Measurements from ENCODE around the gene OR1J2.
A peak's percentile ranks its signal among the peaks of the same experiment; 100 is the strongest.

The OR1J2 gene

DNA sequence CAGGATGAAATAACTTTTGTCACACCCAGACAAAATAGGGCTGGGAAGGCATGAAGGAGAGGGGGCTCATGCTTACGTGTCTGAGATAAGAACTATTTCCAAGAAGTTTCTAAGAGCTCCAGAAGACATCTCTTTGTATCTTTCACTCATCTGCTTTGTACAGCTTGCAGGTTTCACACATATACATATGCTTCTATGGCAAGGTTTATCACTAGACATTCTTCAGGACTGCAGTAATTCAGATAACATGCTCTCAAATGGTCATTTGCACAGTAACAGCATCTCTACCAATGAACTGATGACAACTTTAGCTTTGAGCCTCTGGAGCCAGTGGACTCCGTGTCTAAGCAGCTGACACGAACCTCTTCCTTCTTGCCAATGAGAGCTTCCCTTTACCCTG is 36.0 kb upstream of the OR1J2 start:
- no peaks in the 10 kb centered on the region for H3K9me3 ChIP-seq
- no peaks in the 10 kb centered on the region for H3K4me1 ChIP-seq

DNA sequence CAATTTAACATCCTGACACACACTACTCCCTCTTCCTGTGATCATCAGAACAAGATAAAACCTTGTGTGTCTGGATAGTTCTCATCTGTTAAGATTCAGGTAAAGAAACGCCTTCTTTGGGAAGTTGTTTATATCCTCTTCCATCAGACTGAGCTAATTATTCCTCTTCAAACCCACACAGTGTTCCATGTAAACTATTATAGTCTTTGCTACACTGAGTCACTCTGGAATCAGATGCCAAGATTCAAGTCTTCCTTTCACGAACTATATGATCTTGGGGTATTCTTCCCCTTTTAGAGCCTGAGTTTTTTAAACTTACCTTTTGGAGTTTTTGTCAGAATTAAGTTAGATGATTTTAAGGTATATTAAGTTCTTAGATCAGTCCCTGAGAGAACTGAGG is 34.9 kb upstream of the OR1J2 start:
- Histone ChIP-seq H3K9me3 (no peaks in the 10 kb centered on the region), H3K36me3 (no peaks in the 10 kb centered on the region), H3K27me3 (peaks cover 13% of the 10 kb centered on the region), H3K4me1 (no peaks in the 10 kb centered on the region), H3K4me3 (ENCODE audit: low read depth, low read length) (no peak overlapping the region)
- no peak for DNase-seq
- TF ChIP-seq, protein P1, sequence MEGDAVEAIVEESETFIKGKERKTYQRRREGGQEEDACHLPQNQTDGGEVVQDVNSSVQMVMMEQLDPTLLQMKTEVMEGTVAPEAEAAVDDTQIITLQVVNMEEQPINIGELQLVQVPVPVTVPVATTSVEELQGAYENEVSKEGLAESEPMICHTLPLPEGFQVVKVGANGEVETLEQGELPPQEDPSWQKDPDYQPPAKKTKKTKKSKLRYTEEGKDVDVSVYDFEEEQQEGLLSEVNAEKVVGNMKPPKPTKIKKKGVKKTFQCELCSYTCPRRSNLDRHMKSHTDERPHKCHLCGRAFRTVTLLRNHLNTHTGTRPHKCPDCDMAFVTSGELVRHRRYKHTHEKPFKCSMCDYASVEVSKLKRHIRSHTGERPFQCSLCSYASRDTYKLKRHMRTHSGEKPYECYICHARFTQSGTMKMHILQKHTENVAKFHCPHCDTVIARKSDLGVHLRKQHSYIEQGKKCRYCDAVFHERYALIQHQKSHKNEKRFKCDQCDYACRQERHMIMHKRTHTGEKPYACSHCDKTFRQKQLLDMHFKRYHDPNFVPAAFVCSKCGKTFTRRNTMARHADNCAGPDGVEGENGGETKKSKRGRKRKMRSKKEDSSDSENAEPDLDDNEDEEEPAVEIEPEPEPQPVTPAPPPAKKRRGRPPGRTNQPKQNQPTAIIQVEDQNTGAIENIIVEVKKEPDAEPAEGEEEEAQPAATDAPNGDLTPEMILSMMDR (IDR thresholded peaks at IDR 0.05; ENCODE audit: low read depth, low read length): no peak

More for the DNA sequence above, 36.0 kb upstream of the OR1J2 start:
- Histone ChIP-seq H3K36me3 (no peaks in the 10 kb centered on the region), H3K27me3 (peaks cover 10% of the 10 kb centered on the region), H3K4me3 (ENCODE audit: low read depth, low read length) (no peak overlapping the region)
- TF ChIP-seq, protein P1 (IDR thresholded peaks at IDR 0.05; ENCODE audit: low read depth, low read length): no peak
- no peak for DNase-seq

DNA sequence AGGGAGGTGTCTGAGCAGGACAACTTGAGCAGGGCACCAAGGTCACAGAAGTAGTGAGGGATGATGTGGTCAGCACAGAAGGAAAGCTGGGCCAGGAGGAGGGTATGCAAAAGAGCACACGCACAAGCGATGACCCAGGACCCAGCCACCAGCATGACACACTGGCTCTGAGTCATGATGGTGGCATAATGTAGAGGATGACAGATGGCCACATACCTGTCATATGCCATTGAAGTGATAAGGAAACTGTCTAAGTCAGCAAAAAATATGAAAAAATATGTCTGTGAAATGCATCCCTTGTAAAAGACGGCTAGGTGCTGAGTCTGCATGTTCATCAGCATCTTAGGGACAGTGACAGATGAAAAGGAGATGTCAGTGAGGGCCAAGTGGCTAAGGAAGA is 33.3 kb upstream of the OR1J2 start:
- TF ChIP-seq, protein P1 (IDR thresholded peaks at IDR 0.05; ENCODE audit: low read depth, low read length): no peak
- Histone ChIP-seq H3K4me3 (ENCODE audit: low read depth, low read length) (no peak overlapping the region), H3K9me3 (no peaks in the 10 kb centered on the region), H3K36me3 (no peaks in the 10 kb centered on the region), H3K27me3 (peaks cover 13% of the 10 kb centered on the region), H3K4me1 (no peaks in the 10 kb centered on the region)
- DNase-seq: no peak

DNA sequence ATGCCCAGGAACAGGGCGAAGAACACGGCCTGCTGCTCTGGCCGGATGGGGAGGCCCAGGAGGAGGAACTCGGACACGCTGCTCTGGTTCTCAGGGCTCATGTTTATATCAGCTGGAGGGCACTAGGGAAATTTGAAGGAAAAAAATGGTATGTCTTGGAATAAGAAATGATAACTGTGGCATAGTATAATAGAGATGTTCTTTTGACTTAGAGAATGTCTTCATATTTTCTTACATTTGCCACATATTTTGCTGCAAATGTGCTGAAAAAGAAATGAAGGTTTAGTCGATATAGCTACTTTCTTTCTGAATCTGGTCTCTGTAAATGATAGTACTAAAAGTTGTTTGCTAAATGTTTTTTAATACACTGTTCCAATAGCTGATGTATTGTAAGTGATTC is 32.8 kb upstream of the OR1J2 start, which contains the start of gene OR1J1:
Gene OR1J1 (minus strand): TSS at position 101 of the 400 bp plus-strand sequence. CDS start 0 bp downstream, at position 101.
- H3K27me3 ChIP-seq: peaks cover 13% of the 10 kb centered on the region
- H3K4me1 ChIP-seq: no peaks in the 10 kb centered on the region
- no peak for DNase-seq
- H3K4me3 ChIP-seq (ENCODE audit: low read depth, low read length): no peak within 1 kb of the TSS
- no peaks in the 10 kb centered on the region for H3K36me3 ChIP-seq
- TF ChIP-seq, protein P1 (IDR thresholded peaks at IDR 0.05; ENCODE audit: low read depth, low read length): no peak
- H3K9me3 ChIP-seq: no peaks in the 10 kb centered on the region

DNA sequence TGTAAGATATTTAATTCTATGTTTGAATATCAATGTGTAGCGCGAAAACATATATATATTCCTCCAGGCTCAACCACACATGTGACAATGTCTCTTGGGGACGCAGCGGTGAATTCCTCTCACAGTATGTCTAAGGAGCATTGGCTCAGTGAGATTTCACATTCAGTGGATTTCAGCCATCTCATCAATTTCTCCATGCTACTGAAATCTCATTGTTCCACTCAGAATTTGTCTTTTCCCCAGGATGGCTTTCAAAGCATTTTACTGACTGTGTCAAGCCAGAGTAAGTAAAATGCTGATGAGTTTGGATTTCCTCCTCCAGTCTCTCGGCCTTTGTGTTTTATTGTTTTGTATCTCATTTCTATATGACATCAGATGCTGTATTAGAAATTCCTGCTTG is 31.5 kb upstream of the OR1J2 start:
- no peaks in the 10 kb centered on the region for H3K36me3 ChIP-seq

DNA sequence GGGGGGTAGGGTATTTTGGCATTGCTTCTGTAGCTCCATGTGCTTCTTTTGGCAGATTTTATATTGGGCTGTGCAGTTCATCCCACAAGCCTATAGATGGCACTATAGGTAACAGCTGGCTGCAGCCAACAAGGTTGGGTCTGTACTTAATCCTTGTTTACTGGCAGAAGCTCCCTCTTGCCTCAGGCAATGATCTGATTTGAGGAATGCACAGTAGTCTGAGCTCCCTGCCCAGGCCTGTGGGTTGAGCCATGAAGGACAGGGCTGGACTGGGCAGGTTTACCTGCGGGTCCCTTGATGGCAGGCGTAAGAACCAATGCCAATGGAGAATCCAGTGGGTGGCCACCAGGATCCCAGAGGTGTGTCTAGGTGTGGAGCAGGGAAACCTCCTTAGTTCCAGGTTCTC is 11.7 kb upstream of the OR1J2 start:
- Histone ChIP-seq H3K36me3 (no peaks in the 10 kb centered on the region), H3K27me3 (0 out of 2 replicates have a peak, but pooled peaks cover 4% of the 10 kb centered on the region), H3K4me1 (no peaks in the 10 kb centered on the region), H3K4me3 (ENCODE audit: low read depth, low read length) (no peak overlapping the region), H3K9me3 (no peaks in the 10 kb centered on the region)
- TF ChIP-seq, protein P1 (IDR thresholded peaks at IDR 0.05; ENCODE audit: low read depth, low read length): peak; percentile 89
- peak; percentile 68 for DNase-seq

More for the DNA sequence above, 31.5 kb upstream of the OR1J2 start:
- TF ChIP-seq, protein P1 (IDR thresholded peaks at IDR 0.05; ENCODE audit: low read depth, low read length): no peak
- peaks cover 13% of the 10 kb centered on the region for H3K27me3 ChIP-seq
- H3K9me3 ChIP-seq: no peaks in the 10 kb centered on the region
- no peak overlapping the region for H3K4me3 ChIP-seq (ENCODE audit: low read depth, low read length)
- no peak for DNase-seq
- no peaks in the 10 kb centered on the region for H3K4me1 ChIP-seq

Measured in BE2C (cell line).